HT-29 (cell line): Measurements from ENCODE around the gene RHOC. TPM values are rescaled to one million over a fixed set of nuclear protein-coding genes. Genes with fewer than 3 reads are reported as not detected.
A peak's percentile ranks its signal among the peaks of the same experiment; 100 is the strongest.

Experiments
- DNase-seq: peaks from one replicate; pipeline ENCODE4 v3.0.0-alpha.2; 2015; ENCODE audit warnings: low spot score
- total RNA-seq: library from RNA; depleted of rRNA; stranded (reverse); fragments of >200 nt; shearing (Covaris generic); gene quantifications from 2 replicates; pipeline ENCODE4 v1.2.3, GENCODE V29; 2014; rRNA removed

The RHOC gene
- total RNA-seq, 1 experiment from 2014 or later = 385 TPM

DNA sequence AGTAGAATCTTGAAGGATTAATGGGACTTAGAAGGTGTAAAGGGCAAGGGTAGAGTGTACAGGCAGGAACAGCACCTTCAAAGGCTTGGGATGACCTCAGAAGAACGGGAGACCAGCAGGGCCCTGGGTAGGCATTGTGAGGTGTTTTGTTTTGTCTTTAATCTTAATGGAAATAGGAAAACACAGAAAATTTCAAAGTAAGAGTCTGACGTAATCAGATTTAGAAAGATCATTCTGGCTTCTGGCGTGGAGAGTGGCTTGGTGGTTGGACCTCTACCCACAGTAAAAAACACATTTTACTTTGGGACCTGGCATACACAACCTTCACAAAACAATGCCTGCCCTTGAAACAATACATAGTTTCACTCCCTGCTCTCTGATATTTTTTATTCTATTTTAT is 28.3 kb downstream of the RHOC start:
- no peak for DNase-seq

DNA sequence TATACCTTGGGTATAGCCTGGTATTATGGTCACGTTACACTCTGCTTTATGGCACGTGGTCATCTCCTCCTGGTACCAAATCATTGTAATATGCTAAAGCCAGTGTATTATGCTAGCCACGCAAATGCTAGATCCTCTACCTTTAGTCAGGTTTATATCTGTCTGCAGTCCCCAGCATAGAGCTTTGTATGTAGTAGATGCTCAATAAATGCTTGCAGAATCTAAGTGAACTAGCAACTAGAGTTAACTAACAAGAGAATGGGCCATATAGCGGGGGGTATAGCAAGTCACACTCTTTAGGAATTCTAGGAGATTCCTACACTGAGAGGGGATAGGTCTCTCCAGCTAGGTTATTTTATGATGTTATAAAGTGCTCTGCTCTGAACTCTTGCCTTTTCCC is 29.4 kb downstream of the RHOC start:
- no peak for DNase-seq

DNA sequence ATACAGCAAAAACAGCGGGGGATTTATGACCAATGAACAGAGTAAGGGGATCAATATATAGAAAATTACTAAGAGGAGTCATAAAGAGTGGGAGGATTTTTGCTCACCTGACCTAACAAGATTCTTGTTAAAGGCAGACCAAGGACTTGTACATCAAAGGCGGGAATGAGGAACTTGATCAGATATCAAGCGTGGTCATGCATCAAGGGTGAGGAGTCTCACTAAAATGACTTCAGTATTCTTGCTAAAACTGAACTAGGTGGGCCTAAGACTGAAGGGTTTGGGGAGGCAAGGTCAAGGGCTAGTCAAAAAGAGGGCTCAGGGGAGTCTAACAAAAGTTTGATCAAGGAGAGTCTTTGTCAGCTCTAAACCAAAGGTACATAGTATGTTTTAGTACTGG is 30.4 kb downstream of the RHOC start:
- DNase-seq = no peak

DNA sequence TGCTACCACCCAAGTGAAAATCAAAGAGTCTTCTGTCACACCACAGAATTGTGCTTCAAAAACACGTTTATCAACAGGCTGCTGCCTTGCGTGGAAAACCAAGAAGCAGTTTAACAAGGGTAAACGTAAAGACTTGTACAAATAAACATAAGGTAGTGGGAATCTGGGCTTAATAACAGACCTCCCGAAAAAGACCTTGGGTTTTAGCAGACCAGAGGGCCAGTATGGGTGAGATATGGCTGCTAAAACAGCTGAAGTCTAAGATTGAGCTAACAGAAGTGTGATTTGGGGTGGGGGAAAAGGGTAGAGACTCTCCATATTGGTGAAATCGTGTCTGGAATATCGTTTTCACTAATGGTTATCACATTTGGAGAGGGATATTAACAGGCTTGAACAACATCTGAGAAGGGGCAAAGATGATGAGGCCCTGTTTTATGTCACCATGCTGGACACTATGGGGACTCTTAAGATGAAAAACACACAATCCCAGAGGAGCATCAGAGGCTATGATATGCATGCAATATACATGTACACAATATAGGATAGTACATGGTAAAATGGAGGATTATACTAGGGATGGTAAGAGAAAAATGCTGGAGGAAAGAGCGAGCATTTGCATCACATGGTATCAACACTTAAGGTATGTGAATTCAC is 31.1 kb downstream of the RHOC start:
- no peak for DNase-seq

DNA sequence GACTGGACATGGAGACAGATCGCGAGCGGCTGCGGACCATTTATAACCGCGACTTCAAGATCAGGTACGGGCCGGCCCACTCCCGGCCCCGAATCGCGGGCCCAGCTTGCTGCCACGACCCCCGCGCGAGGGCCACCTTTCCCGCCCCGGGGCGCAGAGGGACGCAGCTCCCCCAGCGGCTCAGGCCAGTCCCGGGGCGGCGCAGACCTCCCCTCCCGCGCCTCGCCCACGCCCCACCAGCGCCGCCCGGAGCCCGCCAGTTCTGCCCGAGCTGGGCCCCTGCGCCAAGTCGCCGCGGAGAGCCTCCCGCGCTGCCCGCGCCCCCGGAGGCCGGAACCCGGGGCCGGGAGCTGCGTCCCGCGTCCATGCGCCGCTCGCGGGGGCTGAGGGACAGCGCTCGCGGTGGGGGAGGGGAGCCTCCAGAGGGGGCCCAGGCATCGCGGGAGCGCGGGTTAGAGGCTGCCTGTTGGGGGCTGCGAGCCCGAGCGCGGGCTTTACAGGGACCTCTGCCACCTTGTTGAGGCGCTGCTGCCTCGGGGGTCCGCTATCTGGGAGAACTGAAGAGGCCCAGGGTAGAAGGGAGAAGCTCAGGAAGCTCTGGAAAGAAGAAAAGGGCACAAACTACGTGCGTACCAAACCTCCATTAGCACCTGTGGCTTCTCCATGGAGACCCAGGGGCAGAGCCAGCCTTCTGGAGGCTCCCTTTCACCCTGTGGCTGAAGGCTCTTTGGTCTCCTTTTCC is 31.8 kb downstream of the RHOC start:
- peak; percentile 51 for DNase-seq

DNA sequence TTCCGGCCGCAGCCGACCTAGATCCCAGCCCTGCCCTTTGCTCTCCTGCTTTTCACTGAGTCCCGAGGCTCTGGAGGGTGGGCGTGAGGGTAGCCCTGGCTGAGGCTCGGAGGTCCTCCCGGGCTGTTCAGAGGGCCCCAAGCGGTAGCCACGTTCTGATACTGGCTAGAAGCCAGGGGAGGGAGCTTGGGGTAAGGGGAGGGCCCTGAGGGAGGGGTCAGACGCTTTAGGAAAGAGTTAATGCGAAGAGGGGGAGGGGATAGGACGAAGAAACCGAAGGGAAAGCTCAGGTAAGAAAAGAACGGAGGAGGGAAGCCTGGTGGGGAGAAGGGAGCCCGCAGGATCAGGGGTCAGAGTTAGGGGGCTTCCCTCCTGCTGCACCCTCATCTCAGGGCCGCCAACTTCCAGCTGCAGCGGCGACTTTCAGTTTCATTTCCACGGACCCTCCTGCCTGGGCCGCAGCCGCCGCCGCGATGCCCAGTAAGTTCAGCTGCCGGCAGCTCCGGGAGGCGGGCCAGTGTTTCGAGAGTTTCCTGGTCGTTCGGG is 32.4 kb downstream of the RHOC start, which contains the start of gene MOV10:
TSS of gene MOV10 (plus strand) at position 220 of the 546 bp plus-strand sequence. CDS start at position 474, 254 bp downstream.
- DNase-seq = peak; percentile 80

DNA sequence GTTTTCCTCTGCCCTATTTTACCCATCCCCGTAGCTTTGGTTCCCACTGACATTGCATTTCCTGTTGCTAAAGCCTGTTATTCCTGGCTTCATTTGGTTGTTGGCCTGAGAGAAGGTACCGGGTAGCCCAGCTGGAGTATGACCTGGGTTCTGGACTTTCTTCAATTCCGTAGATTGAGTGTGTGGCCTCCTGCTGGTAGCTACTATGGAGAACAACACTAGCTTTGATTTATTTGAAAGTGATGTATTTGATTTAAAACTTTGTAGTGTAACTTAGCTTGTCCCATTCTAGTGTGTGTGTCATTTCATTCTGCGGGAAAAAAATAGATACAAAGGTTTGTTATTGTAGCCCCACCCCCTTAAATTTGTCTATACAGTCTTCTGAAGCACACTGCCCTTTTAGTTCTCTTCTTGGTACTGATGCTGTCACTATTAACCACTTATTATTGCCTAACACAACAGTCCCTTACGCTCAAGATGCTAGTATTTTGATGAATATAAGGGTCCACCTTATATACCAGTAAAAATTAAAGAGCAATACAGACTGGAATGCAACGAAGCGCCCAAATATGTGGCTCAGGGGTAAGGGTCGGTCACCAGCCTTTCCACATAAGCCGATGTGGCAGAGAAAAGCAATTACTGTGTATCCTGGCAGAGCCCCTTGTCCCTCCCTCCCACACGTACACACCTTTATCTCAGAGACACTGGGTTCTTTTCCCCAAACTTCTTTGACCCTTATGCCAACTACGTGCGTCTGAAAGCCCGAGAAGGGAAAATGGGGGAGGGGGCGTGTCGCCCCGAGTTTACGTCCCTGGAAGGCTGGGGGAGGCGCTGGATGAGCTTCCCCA is 33.1 kb downstream of the RHOC start:
- DNase-seq = peak; percentile 68

DNA sequence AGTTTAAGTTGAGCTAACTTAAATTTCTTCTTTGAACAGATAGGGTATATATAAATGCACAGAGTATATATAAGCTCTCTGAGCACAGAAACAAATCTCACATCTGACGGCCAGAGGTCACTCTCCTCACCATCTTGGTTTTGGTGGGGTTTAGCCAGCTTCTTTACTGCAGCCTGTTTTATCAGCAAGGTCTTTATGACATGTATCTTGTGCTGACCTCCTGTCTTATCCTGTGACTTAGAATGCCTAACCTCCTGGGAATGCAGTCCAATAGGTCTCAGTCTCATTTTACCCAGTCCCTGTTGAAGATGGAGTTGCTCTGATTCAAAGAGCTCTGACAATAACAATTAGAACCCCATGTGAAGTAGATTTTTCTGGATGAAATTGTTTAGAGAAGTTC is 34.1 kb downstream of the RHOC start:
- no peak for DNase-seq

DNA sequence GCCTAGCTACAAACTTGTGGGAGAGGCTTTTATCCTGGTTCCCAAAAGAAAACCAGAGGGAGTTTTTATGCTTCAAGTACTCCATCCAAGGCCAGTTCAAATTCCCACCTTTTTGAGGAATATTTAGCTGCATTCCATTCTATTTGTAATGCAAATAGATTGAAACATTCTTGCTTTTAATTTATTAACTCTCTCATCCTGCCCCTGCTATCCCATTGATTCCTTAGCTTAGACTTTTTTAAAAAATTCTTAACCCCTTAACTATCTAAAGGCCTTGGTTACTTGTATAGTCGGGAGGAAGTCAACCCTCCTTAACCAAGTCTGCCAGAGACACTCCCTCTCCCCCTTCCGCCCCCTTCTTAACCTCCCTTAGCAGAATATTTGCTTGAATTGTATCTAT is 34.9 kb downstream of the RHOC start:
- no peak for DNase-seq

DNA sequence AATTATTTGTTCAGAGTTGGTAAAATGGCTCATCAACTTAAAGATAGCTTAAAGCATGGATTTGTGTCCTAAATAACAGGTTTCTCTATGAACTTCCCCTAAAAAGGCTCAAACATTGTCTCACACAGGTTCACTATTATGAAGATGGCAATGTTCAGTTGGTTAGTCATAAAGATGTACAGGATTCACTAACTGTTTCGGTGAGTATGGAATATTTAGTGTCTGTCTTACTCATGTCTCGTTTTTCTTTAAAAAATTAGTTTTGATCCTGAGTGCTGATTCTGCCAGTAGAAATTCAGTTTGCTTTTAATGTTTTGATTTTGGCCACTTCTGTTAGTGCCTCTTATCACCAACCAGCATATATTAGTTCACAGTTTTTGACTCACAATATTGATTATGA is 40.0 kb downstream of the RHOC start:
- DNase-seq = no peak

DNA sequence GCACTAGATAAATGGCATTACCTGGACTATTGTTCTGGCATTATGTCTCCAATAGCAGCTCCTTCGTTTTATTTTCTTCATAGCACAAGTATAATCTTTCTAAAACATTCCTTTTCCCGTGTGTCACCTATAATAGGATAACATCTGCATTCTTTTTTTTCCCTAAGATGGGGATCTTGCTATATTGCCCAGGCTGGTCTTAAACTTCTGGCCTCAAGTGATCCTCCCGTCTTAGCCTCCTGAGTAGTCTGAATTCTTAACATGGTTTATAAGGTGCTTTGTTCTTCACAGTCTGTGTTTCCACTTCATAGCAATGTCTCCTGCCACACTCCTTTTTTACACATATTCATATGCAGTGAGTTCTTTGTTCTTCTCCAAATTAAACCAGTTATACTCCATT is 41.1 kb downstream of the RHOC start:
- DNase-seq = no peak

DNA sequence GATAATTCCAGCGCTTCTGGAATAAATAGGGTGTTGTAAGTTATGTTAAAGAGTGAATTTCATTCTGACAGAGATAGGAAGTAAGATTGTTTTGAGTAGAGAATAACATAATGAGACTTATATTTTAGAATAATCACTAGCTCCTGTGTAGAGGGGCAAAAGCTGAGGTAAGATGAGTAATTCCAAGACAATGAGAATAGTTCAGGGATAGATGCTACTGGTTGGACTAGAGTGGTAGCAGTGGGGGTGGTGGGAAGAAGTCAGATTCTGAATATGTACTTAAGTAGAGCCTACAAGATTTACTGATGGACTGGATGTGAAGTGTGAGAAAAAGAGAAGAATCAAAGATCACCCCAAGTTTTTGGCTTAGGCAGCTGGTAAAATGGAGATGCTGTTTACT is 55.7 kb downstream of the RHOC start:
- no peak for DNase-seq

Other genes starting within 250 kb of the RHOC start
- 0.28 and 1.0 TPM in 2 replicates for gene WNT2B, start 198.2 kb downstream of the RHOC start, total RNA-seq
- gene ST7L, start 88.0 kb downstream of the RHOC start, total RNA-seq = 21.9 and 22.5 TPM in 2 replicates
- 132 and 133 TPM in 2 replicates for gene CAPZA1, start 87.3 kb downstream of the RHOC start, total RNA-seq
- gene MOV10, start 32.5 kb downstream of the RHOC start, total RNA-seq = 94.5 and 125 TPM in 2 replicates
- 0.56 and 2.1 TPM in 2 replicates for gene PPM1J, start 8.2 kb upstream of the RHOC start, total RNA-seq
- 61.7 and 74.2 TPM in 2 replicates for gene SLC16A1, start 249.1 kb upstream of the RHOC start, total RNA-seq